Cardiac muscle cell (in vitro differentiated cells and primary cell): ENCODE measurements around the gene SNRNP48. TPM values are rescaled to one million over a fixed set of nuclear protein-coding genes. Genes with fewer than 3 reads are reported as not detected.

Experiments
- DNase-seq, 2 donors: peaks; one replicate each; pipeline versions ENCODE4 v3.0.0 to v3.0.0-alpha.2; 2010 to 2017; ENCODE audit warnings: low read depth in 1 of 2, low spot score in 1 of 2
- H3K27ac ChIP-seq: fragments of 200-600 bp; sonication (generic); 2 replicates; pipeline ENCODE4 v1.5.1; 2016
- H3K27me3 ChIP-seq: fragments of 200-600 bp; sonication (generic); 2 replicates; pipeline ENCODE4 v1.6.0; 2016; ENCODE audit warnings: control low read depth
- H3K36me3 ChIP-seq: fragments of 200-600 bp; sonication (generic); 2 replicates; pipeline ENCODE4 v1.5.1; 2016; ENCODE audit warnings: control low read depth
- H3K4me1 ChIP-seq: fragments of 200-600 bp; sonication (generic); 2 replicates; pipeline ENCODE4 v1.8.1; 2017; ENCODE audit warnings: low read depth, mild to moderate bottlenecking, mixed run types
- H3K4me3 ChIP-seq: fragments of 200-600 bp; sonication (generic); 2 replicates; pipeline ENCODE4 v1.5.1; 2016; ENCODE audit warnings: mild to moderate bottlenecking
- H3K9me3 ChIP-seq: fragments of 200-600 bp; sonication (generic); 2 replicates; pipeline ENCODE4 v1.5.1; 2017; ENCODE audit warnings: low read depth, mild to moderate bottlenecking, control low read depth
- polyA plus RNA-seq: library from polyadenylated mRNA; unstranded; fragments of >200 nt; fragmentation: Nextera tagmentation; extraction: Ambion mirVana; gene quantifications from 2 replicates; pipeline ENCODE4 v1.2.1, GENCODE V29; 2016
- total RNA-seq: library from RNA; depleted of rRNA; stranded (reverse); fragments of >200 nt; gene quantifications from 2 replicates; pipeline ENCODE4 v1.2.3, GENCODE V29; 2016
- TF ChIP-seq, protein P1 (sequence below): IDR thresholded peaks from 2 replicates; pipeline ENCODE4 v1.5.1; 2012; ENCODE audit warnings: low read depth, mild to moderate bottlenecking, low read length

The SNRNP48 gene
- total and polyA plus RNA-seq, 2 experiments from 2014 or later, result 9.2 to 24.8 TPM

DNA sequence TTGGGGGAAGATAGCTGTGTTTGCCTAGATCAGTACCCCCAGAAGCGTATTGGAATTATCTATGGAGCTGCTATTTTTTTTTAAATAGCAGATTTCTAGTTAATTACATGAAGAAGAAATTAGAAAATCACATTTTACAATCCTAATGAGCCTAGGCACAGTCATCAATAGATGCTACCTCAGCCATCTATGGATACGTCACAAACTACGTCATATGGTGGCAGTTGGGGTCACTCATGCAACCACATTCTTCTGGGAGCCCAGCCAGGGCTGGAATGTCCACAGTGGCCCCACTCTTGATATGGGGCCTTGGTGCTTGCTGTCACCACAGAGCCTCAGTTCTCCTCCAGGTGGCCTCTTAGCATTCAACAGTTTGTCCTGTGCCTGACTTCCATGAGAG lies 63.0 kb downstream of the SNRNP48 start:
- TF ChIP-seq, protein P1, sequence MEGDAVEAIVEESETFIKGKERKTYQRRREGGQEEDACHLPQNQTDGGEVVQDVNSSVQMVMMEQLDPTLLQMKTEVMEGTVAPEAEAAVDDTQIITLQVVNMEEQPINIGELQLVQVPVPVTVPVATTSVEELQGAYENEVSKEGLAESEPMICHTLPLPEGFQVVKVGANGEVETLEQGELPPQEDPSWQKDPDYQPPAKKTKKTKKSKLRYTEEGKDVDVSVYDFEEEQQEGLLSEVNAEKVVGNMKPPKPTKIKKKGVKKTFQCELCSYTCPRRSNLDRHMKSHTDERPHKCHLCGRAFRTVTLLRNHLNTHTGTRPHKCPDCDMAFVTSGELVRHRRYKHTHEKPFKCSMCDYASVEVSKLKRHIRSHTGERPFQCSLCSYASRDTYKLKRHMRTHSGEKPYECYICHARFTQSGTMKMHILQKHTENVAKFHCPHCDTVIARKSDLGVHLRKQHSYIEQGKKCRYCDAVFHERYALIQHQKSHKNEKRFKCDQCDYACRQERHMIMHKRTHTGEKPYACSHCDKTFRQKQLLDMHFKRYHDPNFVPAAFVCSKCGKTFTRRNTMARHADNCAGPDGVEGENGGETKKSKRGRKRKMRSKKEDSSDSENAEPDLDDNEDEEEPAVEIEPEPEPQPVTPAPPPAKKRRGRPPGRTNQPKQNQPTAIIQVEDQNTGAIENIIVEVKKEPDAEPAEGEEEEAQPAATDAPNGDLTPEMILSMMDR, result no peak
- no peak for DNase-seq
- Histone ChIP-seq H3K27ac (no peak overlapping the region), H3K4me1 (no peaks in the 10 kb centered on the region), H3K27me3 (peaks cover 8% of the 10 kb centered on the region), H3K9me3 (no peaks in the 10 kb centered on the region), H3K36me3 (no peaks in the 10 kb centered on the region), H3K4me3 (no peak overlapping the region)

- no peak for DNase-seq
- TF ChIP-seq, protein P1, result no peak
- Histone ChIP-seq H3K4me1 (no peaks in the 10 kb centered on the region), H3K9me3 (no peaks in the 10 kb centered on the region), H3K4me3 (no peak overlapping the region), H3K27me3 (no peaks in the 10 kb centered on the region), H3K27ac (no peak overlapping the region), H3K36me3 (no peaks in the 10 kb centered on the region)
Measured at GRCh38 chr6:7656355-7656754, 66.4 kb downstream of the SNRNP48 start.

DNA sequence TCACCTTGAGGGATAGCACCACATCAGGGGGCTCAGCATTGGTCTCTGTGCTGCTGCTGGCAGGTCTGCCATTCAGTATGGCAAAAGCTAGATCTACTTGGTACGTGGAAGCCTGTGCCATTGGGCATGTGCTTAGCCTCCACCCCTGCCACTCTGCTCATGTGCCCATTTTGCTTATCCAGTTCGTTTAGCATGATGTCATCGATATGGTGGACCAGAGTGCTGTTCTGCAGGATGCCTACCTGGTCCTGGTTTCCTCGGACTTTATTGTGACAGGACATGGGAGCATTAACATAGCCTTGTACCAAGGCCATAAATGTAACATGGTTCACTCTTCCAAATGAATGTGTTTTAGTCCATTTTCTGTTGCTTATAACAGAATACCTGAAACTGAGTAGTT lies 68.5 kb downstream of the SNRNP48 start:
- Histone ChIP-seq H3K27me3 (no peaks in the 10 kb centered on the region), H3K9me3 (no peaks in the 10 kb centered on the region), H3K4me1 (no peaks in the 10 kb centered on the region), H3K27ac (no peak overlapping the region), H3K4me3 (no peak overlapping the region), H3K36me3 (no peaks in the 10 kb centered on the region)
- DNase-seq, result no peak
- TF ChIP-seq, protein P1, result no peak

DNA sequence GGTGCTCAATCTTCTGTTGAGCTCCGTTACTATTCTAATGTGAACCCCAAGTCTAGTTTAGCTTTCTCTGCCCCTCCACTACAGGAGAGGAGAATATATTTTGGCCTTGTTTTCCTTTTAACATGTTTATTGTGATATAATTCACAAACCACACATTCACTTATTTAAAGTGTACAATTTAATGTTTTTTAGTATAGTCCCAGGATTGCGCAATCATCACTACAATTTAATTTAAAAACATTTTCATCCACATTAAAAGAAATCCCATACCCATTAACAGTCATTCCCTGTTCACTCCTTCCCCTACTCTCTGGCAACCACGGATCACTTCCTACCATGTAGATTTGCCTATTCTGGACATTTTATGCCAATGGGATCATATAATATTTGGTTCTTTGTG lies 71.4 kb downstream of the SNRNP48 start:
- Histone ChIP-seq H3K27me3 (no peaks in the 10 kb centered on the region), H3K4me3 (no peak overlapping the region), H3K27ac (no peak overlapping the region), H3K4me1 (no peaks in the 10 kb centered on the region), H3K9me3 (no peaks in the 10 kb centered on the region), H3K36me3 (no peaks in the 10 kb centered on the region)
- TF ChIP-seq, protein P1, result no peak
- no peak for DNase-seq

Other genes starting within 250 kb of the SNRNP48 start
- 0.09 TPM in 1 of 2 replicates, not detected in the other for gene CAGE1, start 200.5 kb upstream of the SNRNP48 start, total RNA-seq
- gene CAGE1, start 200.5 kb upstream of the SNRNP48 start, polyA plus RNA-seq, result 0.26 and 0.66 TPM in 2 replicates
- 10.3 and 16.8 TPM in 2 replicates for gene RIOK1, start 200.4 kb upstream of the SNRNP48 start, total RNA-seq
- gene RIOK1, start 200.4 kb upstream of the SNRNP48 start, polyA plus RNA-seq, result 13.4 and 26.7 TPM in 2 replicates
- 185 and 362 TPM in 2 replicates for gene DSP, start 48.5 kb upstream of the SNRNP48 start, total RNA-seq
- gene DSP, start 48.5 kb upstream of the SNRNP48 start, polyA plus RNA-seq, result 154 and 237 TPM in 2 replicates
- gene BMP6, start 135.9 kb downstream of the SNRNP48 start, total RNA-seq, result 0.74 TPM in 1 of 2 replicates, not detected in the other
- gene BMP6, start 135.9 kb downstream of the SNRNP48 start, polyA plus RNA-seq, result not detected in 2 replicates